Measurements from ENCODE around the gene CLTB.
A peak's percentile ranks its signal among the peaks of the same experiment; 100 is the strongest.

CLTB gene

DNA sequence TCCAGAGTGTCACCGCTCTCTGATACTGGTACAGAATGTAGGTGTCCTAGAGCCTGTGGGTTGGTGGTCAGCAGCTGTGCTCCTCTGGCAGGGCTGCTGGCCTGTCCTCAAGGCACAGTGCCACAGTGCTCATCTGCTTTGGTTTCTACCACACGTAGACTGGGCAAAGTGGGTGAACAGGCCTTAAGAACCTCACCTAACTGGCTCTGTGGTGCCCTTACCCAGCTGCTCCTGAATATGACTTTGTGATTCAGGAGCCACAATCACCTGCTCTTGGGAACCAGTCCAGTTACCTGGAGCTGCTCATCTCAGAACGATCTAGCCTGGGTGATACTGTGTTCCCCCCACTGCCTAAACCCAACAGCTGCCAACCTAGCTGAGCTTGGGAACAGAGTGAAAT lies 34.4 kb downstream of the CLTB start:
- DNase-seq (ENCODE audit: low read depth), result no peak

DNA sequence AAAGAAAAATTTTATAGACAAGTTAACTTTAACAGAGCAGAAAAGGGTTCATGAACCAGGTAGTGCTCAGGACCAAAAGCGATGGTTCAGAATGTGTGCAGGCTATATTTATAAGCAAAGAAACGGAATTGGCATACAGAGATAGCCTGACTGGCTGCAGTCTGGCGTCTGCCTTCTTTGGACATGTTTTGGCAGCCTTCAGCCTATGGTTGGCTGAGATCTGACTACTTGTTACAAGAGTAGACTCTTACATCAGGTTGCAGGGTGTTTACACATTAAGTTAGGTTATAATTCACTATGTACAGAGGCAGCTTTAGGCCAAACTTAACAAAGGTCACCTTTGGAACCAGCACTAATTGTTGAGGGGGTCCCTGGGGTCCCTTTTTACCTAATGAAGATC lies 34.9 kb downstream of the CLTB start:
- no peak for DNase-seq (ENCODE audit: low read depth)

DNA sequence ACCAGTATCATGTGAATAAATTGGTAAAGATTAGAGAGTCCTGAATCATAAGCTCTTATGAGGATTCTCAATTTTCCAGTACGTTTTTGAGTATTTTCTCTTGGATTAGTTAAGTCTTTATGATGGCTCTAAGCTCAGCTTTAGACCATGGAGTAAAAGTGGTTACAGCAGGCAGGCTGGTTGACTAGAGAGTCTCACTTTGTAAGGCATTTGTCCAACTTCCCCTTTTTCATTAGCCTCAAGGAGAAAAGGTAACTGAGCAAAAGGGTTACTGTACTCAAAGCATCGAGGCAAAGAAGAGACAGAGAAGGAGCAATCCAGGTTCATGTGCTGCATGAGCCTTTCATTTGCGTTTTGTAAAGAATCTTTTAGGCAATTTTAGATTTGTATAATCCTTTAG lies 36.5 kb downstream of the CLTB start:
- DNase-seq (ENCODE audit: low read depth), result no peak

DNA sequence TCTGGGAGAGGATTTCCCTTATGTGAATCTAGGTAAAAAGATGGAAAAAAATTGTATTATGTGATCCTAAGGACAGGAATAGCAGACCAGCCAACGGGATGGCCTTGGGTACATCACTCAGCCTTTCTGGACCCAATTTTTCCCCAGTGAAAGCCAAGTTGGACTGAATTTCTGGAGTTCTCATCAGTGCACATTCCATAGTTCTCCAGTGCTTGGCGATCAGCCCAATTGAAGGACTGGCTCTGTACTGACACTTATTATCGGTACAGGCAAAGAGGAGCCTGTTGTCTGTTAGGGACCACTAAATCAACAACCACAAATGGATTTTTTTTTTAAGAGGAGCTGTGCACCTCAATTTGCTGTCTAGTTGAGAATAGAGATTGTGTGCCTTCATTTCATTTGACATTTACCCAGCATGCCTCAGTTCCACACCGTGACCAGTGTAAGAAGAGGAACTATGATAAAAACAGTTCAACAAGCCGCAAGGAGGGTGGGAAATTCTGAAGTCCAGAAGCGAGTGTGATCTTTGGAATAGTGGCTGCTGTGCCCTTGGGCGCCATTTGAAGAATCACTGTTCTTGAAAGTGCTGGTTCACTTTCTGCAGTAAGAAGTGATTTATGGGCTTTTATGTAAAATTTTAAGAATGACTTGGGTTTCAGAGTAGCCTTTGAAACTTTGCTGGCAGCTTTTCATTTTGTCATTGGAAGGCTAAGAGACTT lies 43.1 kb downstream of the CLTB start:
- DNase-seq (ENCODE audit: low read depth), result no peak

DNA sequence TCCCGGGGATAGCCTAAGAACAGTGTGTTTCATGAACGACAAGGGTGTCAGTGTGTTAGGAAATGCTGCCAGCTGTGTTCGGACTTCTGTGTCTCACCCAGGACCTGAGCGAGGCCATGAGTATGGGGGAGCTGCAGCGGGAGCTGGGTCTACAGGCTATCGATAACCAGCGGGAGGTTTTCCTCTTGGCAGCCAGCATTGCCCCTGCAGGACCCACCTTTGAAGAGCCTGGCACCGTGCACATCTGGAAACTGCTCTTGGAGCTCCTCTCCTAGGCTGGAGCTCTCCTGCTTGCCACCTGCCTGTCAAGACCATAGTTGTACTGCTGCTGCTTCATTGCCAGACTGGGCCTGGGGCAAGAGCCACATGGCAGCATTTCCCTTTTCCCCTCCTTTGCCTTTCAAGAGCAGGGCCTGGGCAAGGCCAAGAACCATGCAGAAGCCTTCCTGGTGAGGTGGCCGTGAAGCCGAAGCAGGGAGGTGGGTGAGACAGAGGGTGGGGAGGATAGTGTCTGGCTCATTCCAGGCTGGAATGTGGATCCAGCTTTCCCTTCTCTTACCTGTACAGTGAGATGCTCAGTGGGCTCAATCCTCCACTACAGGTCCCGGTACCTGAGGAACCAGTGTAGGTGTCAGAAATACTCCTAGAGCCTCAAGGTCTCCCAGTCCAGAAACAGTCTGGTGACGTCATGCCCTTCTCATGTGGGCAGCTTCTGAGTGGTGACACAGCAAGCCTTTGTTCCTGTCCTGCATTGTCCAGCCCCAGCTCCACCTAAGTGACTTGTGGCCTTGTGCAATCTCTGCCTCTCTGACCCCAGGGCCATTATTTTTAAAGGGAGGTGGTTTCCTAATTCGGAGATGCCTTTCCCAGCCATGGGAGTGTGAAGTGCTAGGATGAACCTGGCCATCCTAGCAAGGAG lies 44.5 kb downstream of the CLTB start:
- no peak for DNase-seq (ENCODE audit: low read depth)

DNA sequence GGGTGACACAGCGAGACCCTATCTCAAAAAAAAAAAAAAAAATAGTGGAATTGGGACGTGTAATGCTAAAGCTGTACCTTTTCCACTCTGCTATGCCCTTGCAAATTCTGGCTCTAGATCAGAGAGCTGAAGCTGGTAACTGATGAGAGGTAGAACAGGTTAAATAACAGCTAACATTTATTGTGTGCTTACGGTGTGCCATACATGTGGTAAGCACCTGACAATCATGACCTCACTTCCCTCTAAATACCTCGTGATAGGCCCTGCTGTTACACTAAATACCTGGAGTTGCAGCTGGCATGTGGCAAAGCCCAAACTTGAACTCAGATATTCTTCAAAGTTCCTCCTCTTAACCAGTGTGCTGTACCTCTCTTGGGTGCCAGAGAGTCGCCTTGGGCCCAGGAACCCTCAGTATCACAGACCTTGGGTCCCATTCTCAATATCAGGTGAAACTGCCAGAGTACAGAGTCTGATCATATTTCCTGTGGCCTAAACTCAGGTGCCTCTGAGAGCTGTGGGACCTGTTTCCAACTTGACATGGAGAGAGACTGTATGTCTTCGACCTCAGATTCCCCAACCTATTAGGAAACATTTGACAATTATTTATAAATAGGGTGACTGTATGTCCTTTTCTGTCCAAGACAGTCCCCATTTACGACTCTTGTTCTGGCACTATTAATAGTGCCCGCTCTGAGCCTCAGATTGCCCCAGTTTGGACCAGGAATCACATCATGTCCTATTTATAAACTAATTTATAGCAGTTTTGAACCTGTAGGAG lies 46.2 kb downstream of the CLTB start:
- DNase-seq (ENCODE audit: low read depth), result no peak

DNA sequence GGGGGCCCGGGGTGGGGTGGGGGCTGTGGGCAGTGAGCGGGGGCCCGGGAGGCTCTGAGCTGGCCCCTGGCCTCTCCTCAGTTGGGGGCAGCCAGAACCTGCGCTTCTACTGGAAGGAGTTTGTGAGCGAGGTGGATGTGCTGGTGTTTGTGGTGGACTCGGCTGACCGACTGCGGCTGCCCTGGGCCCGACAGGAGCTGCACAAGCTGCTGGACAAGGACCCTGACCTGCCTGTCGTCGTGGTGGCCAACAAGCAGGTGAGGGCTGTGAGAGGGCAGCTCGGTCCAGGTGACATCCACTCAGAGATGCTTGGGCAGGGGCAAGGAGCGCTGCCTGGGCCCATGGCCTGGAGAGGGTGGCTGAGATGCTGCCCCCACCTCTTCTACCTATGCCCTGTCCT lies 47.6 kb downstream of the CLTB start:
- no peak for DNase-seq (ENCODE audit: low read depth)

DNA sequence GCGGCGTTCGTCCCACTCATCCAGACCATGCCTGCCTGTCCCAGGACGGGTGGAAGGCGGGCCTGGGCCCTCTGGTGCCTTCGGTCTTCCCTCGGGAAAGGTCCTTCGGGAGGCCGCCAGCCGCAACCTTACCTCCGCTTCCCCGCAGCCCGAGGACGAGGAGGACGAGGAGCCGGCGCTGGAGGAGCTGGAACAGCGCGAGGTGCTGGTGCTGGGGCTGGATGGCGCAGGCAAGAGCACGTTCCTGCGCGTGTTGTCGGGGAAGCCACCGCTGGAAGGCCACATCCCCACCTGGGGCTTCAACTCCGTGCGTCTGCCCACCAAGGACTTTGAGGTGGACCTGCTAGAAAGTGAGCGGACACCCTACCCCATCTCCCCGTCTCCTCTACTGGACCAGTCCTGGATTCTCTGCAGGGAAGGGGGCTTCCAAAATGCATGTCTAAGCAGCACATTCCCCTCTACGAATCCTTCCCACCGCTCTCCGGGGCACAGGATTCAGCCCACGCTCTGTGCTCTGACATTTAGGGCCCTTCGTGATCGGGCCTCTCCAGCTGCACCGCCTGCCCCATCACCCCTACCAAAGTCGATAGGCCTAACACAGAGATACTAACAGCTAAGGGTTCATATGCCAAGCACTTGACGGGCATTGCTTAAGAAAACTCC lies 50.0 kb downstream of the CLTB start:
- no peak for DNase-seq (ENCODE audit: low read depth)

DNA sequence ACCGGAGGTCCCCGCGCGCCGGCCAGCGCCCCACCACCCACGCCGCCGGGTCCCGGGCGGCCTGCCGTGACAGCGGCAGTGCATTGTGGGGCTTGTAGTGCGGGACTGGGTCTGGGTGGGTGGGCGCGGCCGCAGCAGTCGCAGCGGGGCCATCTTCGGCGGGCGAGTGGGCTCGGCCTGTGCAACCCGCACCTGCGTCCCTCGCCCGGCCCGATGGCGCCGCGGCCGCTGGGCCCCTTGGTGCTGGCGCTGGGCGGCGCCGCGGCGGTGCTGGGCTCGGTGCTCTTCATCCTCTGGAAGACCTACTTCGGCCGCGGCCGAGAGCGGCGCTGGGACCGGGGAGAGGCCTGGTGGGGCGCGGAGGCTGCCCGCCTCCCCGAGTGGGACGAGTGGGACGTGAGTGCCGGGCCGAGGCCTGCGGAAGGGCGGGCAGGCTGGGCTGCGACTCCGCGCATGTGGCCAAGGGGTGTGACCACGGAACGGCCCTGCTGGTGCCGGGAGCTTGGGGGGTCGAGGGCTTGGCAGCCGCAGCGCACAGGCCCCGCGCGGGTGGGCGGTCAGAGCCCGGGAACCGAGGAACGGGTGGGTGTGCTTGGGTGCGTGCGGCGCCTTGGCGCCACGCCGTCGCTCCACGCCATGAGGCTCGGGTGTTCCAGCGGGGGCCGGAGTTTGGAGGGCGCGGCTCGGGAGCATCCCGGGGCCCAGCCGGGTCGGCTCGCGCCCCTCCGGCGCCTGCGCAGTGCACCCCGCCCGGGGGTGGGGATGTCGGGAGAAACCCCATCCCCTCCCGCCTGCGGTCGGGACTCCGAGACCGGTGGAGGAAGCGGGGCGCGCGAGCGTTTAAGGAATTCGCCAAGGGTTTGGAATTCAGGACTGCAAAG lies 50.7 kb downstream of the CLTB start, which contains the start of gene ARL10:
Gene ARL10 (plus strand): TSS at position 137 of the 881 bp plus-strand sequence. CDS start 77 bp downstream, at position 214.
- peak; percentile 25 for DNase-seq (ENCODE audit: low read depth)

DNA sequence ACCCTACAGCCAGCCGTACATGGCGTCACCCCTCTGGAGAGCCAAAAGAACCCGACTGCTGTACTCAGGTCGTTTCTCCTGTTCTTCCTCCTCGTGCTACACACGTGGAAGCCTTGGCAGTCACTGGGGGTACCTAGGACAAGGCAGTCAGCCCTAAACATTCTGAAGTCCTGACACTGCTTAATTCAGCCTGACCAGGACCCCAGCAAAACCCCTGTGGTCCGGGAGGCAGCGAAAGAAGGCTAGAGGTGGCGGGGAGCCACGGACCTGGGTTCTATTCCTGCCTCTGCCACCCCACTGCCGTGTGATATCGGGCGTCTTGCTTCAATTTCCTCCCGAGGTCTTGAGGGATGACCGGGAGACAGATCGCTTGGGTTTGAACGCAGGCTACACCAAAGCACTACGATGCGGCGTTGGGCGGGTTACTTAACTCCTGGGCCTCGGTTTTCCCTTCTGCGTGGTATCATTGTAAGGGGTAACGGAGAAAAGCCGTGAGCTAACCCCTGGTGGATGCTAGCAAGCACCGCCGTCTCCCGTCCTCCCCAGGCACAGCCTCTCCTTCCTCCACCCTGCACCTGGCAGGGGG lies 51.5 kb downstream of the CLTB start:
- DNase-seq (ENCODE audit: low read depth), result no peak

DNA sequence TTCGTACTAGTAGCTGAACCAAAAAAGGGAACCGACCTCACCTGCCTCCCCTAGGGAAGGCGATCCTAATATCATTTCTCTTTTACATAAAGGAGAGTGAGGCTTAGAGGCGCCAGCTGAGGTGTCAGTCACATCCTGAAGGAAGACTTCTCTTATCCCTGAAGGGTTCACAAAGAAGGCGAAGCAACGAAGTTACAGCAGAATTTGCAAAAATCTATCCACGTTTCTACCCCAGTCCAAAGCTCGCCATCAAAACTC lies 54.2 kb downstream of the CLTB start:
- DNase-seq (ENCODE audit: low read depth), result no peak

DNA sequence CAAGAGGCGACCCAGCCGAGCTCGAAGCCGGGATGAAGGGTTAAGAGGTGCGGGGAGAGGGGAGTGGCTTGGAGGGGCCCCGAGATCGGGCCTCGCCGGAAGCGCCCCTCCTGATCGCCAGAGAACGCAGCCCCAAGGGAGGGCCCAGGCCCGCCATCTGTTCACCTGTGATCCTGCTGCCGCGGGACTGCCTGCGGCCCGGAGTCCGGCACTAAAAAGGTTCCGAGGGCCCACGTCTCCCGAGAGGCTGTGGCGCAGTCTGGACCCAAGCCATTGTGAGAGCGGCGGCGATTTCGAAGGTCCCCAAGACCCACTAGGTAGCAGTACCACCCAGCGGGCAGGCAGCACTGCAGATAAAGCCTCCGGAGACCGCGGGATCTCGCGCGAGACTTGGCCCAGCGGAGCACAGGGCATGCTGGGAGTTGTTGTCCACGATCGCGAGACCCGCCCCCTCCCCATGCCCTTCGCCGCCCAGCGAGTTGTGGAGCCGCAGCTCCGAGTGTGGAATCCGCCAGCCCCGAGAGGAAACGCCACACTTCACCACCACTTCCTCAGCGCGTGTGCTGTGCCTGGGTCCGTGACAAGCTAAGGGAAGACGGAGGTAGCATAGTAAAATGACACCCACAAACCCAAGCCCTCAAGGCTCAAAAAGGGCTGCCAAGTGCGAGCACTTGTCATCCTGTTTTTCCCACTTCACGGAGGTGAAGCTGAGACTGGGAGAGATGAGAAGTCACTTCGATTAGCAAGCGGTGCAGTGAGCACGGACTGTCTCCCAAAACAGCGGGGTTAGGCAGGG lies 54.7 kb downstream of the CLTB start, which contains the start of gene KIAA1191:
Gene KIAA1191 (minus strand): TSS at position 328 of the 796 bp plus-strand sequence. CDS start 2,256 bp downstream, outside the sequence.
- DNase-seq (ENCODE audit: low read depth), result peak; percentile 88

DNA sequence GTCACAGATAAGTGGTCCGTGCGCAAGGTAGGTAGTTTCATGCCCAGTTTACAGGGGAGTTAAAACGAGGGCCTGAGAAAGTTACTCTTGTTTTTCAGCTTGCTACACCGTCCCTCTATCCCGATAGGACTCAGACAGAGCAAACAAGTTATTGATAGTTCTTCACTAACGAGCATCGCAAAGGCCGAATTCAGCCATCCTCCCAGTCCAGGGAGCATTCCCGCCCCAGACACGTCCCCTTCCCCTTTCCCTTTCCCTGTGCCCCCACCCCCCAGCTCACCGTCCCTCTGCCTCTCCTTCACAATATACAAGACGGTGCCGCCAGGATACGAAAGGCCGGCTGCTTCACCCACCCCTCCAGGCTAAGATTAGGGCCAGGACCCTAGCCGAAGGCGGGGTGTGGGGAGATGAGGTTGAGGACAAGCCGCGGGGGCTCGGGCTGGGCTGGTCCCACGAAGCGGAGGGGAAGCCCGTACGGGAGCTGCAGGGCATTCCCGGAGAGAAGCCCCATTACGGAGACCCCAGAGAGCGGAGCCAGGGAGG lies 55.4 kb downstream of the CLTB start:
- DNase-seq (ENCODE audit: low read depth), result no peak

DNA sequence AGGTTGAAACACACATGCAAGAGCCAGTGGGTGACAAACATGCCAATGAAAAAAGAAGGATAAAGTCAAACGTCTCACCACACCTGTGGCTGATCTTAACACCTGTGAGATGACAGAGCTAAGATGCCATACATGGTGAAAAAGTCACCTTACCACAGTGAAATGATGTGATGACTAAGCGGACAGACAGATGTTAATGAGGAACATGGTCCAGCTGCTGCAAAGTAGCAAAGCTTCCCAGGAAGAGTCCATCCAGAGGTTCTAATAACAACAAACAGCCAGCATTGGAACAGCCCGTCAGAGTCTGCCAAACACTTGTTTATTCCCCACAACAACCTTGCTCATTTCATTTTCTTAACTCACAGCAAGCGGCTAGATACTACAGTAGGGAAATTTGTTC lies 56.7 kb downstream of the CLTB start:
- no peak for DNase-seq (ENCODE audit: low read depth)

DNA sequence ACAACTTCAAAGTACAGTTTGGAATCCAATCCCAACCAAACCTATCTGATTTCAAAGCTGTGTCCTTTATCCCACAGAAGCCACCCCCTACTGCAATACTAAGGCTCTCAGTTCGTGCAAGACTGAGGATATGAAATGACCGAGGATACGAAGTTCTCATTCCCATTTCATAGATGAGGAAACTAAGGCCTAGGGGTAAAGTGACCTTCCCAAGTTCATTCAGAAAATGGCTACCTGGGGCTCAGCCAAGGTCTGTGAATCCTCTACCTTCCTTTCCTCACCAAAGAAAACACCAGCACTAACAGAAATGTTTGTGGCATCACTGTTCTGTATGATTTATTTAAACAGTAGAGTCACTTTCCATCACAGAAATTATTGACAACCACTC lies 60.2 kb downstream of the CLTB start:
- DNase-seq (ENCODE audit: low read depth), result no peak

DNA sequence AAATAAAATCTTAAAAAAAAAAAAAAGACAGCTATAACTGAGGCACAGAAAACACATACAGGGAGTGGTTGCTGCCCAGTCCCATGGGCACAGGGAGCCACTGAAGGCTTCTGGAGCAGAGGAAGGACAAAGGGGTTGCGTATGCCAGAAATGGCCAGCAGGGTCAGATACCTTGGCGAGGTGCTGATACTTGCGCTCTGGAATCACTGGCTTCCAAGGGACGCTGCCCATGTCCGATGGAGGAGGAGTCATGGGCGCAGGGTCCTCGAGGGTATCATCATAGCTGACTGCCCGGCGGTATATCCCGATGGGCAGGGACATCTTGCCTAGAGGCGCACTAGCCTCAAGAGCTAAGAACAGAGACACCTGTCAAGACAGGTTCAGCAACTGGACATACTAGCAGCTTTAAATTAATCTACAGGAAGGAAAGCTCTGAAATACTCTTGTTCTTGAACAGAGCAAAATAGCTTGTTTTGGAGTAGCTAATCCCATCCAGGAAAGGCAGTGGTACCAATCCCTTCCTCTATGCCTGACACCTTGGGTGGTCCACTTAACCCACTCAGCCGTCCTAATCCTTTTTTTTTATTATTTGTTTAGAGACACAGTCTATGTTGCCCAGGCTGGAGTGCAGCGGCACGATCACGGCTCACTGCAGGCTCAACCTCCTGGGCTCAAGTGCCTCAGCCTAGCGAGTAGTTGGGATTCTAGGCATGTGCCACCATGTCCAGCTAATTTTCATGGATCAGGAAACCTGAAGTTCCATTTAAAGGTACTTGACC lies 60.8 kb downstream of the CLTB start:
- no peak for DNase-seq (ENCODE audit: low read depth)

DNA sequence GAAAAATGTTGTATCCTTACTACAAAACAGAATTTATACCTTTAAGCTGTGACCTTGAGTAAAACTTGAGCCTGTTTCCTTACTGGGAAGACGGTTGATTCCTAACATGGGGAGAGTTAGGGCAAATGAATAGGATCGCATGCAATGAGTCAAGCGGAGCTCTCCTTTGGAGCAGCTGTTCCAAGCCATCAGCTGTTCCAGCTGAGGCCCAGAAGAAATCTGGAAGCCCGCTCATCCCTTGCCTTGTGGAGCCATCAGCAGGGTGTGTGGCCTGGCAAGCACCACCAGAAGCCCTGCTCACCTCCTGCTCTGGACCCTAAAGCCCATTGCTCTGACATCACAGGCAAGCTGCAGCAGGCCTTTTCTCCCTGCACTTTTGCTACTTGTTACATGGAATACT lies 62.8 kb downstream of the CLTB start:
- DNase-seq (ENCODE audit: low read depth), result no peak

DNA sequence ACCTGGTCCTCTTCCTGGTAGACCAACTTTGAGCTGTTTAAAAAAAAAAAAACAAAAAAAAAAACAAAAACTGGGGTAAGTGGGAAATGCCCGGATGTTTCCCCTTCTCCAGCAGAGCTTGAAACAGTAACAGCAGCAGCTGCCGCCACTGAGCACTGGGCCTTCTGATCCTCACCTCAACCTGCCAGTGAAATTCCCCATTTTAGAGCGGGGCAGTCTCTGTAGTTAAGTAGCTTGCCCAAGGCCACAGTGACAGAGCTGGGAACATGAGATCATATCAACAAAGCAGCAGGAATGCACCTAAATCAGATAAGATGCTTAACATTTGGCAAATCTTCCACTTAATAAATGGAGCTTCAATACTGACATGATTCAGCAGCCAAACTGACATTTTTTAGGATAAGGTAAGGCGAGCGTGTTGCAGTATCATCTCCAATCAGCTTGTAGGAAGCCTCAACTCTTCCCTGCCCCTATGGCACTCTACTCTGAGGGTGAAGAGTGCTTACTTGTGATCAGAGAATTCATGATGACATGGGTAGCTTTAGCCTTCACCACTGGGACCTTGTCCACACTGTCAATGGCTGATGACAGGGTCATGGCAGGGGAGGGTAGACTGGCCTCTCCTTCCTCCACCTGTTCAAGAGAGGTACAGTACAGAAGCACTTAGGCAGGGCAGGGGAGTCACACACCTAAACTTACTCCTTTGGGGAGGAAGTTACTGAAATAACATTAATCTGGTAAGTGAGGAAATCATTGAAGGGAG lies 64.0 kb downstream of the CLTB start:
- DNase-seq (ENCODE audit: low read depth), result no peak
